GM21723 (cell line): ENCODE measurements around the gene STIP1.
A peak's percentile ranks its signal among the peaks of the same experiment; 100 is the strongest.
"Not testable (repeated sequence)": the region's sequence is repeated elsewhere in the genome, so short reads cannot be mapped to it uniquely, and the experiment has no call there.

Source experiments
- ATAC-seq: cut with Tn5 transposase; IDR thresholded peaks from one replicate; pipeline ENCODE4 v1.9.1; 2021; ENCODE audit warnings: mild to moderate bottlenecking, moderate library complexity; ENCODE audit not compliant: unreplicated experiment

The STIP1 gene

GRCh38 chr11:64157631-64158394 lies 28.2 kb upstream of the STIP1 start:
- no peak for ATAC-seq

GRCh38 chr11:64161037-64161436 lies 24.9 kb upstream of the STIP1 start:
- no peak for ATAC-seq

- ATAC-seq = not testable (repeated sequence)
Measured at GRCh38 chr11:64162769-64163168, 23.2 kb upstream of the STIP1 start.

- ATAC-seq = no peak
Measured at GRCh38 chr11:64163951-64164350, 22.0 kb upstream of the STIP1 start.

- no peak for ATAC-seq
Measured at GRCh38 chr11:64164392-64165312, 21.3 kb upstream of the STIP1 start.

GRCh38 chr11:64165481-64165841 lies 20.5 kb upstream of the STIP1 start:
- no peak for ATAC-seq

- peak; percentile 80 for ATAC-seq
Measured at GRCh38 chr11:64165842-64166635, 19.9 kb upstream of the STIP1 start, which contains the start of gene MACROD1. Gene MACROD1 (minus strand): TSS chr11:64166113. CDS start chr11:64165994, 119 bp downstream.

- ATAC-seq = no peak
Measured at GRCh38 chr11:64170419-64170818, 15.6 kb upstream of the STIP1 start.

- no peak for ATAC-seq
Measured at GRCh38 chr11:64173616-64174355, 12.2 kb upstream of the STIP1 start.

- ATAC-seq = no peak
Measured at GRCh38 chr11:64176751-64177150, 9.2 kb upstream of the STIP1 start.

- ATAC-seq = no peak
Measured at GRCh38 chr11:64178203-64178602, 7.8 kb upstream of the STIP1 start.

- ATAC-seq = no peak
Measured at GRCh38 chr11:64178951-64179639, 6.9 kb upstream of the STIP1 start.

GRCh38 chr11:64180891-64181290 lies 5.1 kb upstream of the STIP1 start:
- no peak for ATAC-seq

GRCh38 chr11:64181506-64182411 lies 4.2 kb upstream of the STIP1 start:
- no peak for ATAC-seq

- no peak for ATAC-seq
Measured at GRCh38 chr11:64183890-64184289, 2.1 kb upstream of the STIP1 start.

GRCh38 chr11:64185175-64185692 lies 737 bp upstream of the STIP1 start:
- peak; percentile 26 for ATAC-seq

- ATAC-seq = no peak
Measured at GRCh38 chr11:64186492-64187165, 658 bp downstream of the STIP1 start.

- no peak for ATAC-seq
Measured at GRCh38 chr11:64192434-64192833, 6.5 kb downstream of the STIP1 start.
